Renal cortex interstitium (tissue), 11 donors: ENCODE results near the gene GLIPR2. TPM values are rescaled to one million over a fixed set of nuclear protein-coding genes. Genes with fewer than 3 reads are reported as not detected.

Experiments used
- DNase-seq, 11 donors: peaks; one replicate each; pipeline ENCODE4 v3.0.0-alpha.2; 2013; ENCODE audit warnings: low read depth in 9 of 11, low spot score in 4 of 11; ENCODE audit errors: extremely low read depth in 1 of 11
- polyA plus RNA-seq, 3 donors: library from polyadenylated mRNA; unstranded; fragments of 120-200 nt; gene quantifications; one replicate each; pipeline ENCODE4 v1.2.1, GENCODE V29; 2013; ENCODE audit not compliant: insufficient read length in 3 of 3

GLIPR2 gene
- polyA plus RNA-seq, 3 donors = 34.2 to 43.9 (median 40.1) TPM

GRCh38 chr9:36138496-36138895 lies 2.0 kb downstream of the GLIPR2 start:
- no peak for DNase-seq

- DNase-seq = no peak
Measured at GRCh38 chr9:36138901-36139300, 2.4 kb downstream of the GLIPR2 start.

GRCh38 chr9:36140086-36141084 lies 3.9 kb downstream of the GLIPR2 start:
- DNase-seq = no peak

GRCh38 chr9:36141288-36141687 lies 4.8 kb downstream of the GLIPR2 start:
- DNase-seq = no peak

GRCh38 chr9:36141761-36142160 lies 5.2 kb downstream of the GLIPR2 start:
- no peak for DNase-seq

- no peak for DNase-seq
Measured at GRCh38 chr9:36142510-36143244, 6.1 kb downstream of the GLIPR2 start.

- no peak for DNase-seq
Measured at GRCh38 chr9:36143245-36143641, 6.7 kb downstream of the GLIPR2 start.

GRCh38 chr9:36144309-36145232 lies 8.0 kb downstream of the GLIPR2 start:
- DNase-seq = no peak

GRCh38 chr9:36145970-36146369 lies 9.4 kb downstream of the GLIPR2 start:
- no peak for DNase-seq

GRCh38 chr9:36146651-36147050 lies 10.1 kb downstream of the GLIPR2 start:
- DNase-seq = no peak

- DNase-seq = no peak
Measured at GRCh38 chr9:36147441-36148175, 11.1 kb downstream of the GLIPR2 start.

GRCh38 chr9:36148311-36149051 lies 11.9 kb downstream of the GLIPR2 start:
- DNase-seq = peak in 1 of 11 donors; percentile 47

GRCh38 chr9:36149197-36149596 lies 12.7 kb downstream of the GLIPR2 start:
- no peak for DNase-seq

GRCh38 chr9:36150574-36151315 lies 14.2 kb downstream of the GLIPR2 start:
- no peak for DNase-seq

GRCh38 chr9:36151316-36152210 lies 15.0 kb downstream of the GLIPR2 start:
- no peak for DNase-seq
